ENCODE measurements around the gene CCDC89.
A peak's percentile ranks its signal among the peaks of the same experiment; 100 is the strongest.

CCDC89 gene

GRCh38 chr11:85705800-85706199 is 19.8 kb upstream of the CCDC89 start:
- H3K27ac ChIP-seq: no peak overlapping the region
- TF ChIP-seq CTCF (conservative IDR thresholded peaks at IDR 0.05) (no peak), ZFX (IDR thresholded peaks at IDR 0.05) (no peak)

DNA sequence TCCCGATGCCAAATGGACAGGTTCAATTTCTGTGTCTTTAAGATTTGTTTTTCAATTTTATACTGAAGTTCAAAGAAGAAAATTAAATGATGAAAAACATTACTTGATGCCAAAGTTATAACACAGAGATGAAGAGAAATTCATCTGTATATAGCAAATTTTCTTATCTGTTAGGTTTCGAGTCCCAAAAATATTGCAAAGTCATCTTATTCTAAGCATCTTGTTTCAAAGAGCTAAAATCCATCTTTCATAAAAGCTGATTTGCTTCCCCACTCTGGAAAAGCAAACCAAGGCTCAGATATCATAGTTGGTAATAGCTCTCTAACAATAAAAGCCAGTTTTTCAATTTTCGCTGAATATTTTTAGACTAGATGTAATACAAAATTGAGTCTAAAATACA is 19.0 kb upstream of the CCDC89 start:
- TF ChIP-seq CTCF (conservative IDR thresholded peaks at IDR 0.05) (no peak), ZFX (IDR thresholded peaks at IDR 0.05) (no peak)
- no peak overlapping the region for H3K27ac ChIP-seq

DNA sequence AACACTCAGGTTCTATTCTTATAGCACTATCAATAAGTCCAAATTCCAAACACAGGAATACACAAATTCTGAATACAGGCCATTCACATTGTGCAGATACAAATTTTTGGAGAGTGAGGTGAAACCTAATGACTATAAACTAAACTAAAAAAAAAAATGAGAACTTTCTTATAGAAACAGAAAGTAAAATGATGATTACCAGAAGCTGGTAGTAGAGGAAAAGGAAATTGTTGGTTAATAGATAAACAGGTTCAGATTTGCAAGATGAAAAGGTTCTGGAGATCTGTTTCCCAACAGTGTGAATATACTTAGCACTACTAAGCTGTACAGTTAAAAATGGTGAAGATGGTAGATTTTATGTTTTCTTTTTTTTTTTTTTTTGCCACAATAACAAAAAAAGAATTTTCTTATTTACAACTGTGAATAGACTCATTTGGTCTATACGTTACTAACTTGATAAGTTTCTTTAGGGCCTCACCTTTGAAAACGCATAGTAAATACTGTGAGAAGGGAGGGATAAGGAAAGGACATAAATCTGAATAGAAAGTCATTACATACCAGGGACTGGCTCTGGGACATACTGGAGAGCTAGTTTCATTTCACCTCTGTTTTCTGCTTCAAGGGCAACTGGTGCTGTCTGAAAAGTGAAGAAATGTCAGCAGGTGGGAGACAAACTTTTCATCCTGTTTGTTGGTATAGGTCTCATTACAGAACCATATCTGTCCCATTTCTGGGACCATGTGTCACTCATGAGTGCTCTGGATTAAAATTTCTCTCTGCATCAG is 14.2 kb upstream of the CCDC89 start:
- TF ChIP-seq CTCF (conservative IDR thresholded peaks at IDR 0.05) (no peak), ZFX (IDR thresholded peaks at IDR 0.05) (no peak)

GRCh38 chr11:85698195-85698594 is 12.2 kb upstream of the CCDC89 start:
- H3K27ac ChIP-seq: no peak overlapping the region
- no peak for TF ChIP-seq CTCF (conservative IDR thresholded peaks at IDR 0.05)
- TF ChIP-seq ZFX (IDR thresholded peaks at IDR 0.05): no peak

More for the DNA sequence above, 14.2 kb upstream of the CCDC89 start:
- no peak overlapping the region for H3K27ac ChIP-seq

DNA sequence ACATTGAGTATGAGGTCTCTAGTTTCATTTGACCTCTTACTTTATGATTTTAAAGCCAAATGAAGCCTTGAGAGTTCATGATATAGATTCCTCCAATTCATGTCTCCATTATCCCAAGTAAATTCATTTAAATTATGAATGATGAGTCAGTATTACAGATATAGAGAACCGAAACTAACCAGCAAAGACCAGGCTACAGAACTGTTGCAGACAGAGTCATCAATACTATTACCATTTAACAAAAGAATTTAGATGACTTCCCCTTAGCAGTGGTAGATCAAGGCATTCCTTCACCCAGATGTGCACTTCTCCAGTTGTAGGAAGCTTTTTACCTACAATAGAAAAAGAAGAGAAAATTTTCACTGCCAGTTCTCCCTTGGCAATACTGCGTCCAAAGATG is 11.8 kb upstream of the CCDC89 start:
- TF ChIP-seq CTCF (conservative IDR thresholded peaks at IDR 0.05): no peak
- no peak for TF ChIP-seq ZFX (IDR thresholded peaks at IDR 0.05)
- no peak overlapping the region for H3K27ac ChIP-seq

DNA sequence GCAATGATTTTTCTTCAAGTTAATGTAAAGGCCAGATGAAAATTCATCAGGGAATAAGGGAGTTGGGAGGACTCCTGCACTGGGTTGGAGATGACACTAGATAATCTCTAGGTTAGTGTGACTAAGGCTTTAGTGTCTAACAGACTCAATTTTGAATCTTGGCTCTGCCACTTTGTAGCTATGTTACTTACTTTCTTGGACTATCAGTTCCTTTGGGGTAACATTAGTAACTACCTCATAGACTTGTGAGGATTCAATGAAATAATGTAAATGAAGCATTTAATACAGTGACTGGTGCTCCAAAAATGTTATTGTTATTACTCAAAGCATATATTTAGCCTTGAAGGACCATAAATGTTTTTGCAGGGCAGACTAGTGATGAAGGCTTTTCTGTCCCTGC is 9.6 kb upstream of the CCDC89 start:
- TF ChIP-seq ZFX (IDR thresholded peaks at IDR 0.05) (no peak), CTCF (conservative IDR thresholded peaks at IDR 0.05) (no peak)
- no peak overlapping the region for H3K27ac ChIP-seq

GRCh38 chr11:85694385-85694980 is 8.5 kb upstream of the CCDC89 start:
- no peak overlapping the region for H3K27ac ChIP-seq

More at GRCh38 chr11:85694385-85694980, 8.5 kb upstream of the CCDC89 start:
- TF ChIP-seq CTCF (conservative IDR thresholded peaks at IDR 0.05) (peak; percentile 84), ZFX (IDR thresholded peaks at IDR 0.05) (no peak)

Data from C4-2B (cell line).